HG02588 (cell line): ENCODE results near the gene CCNI.
A peak's percentile ranks its signal among the peaks of the same experiment; 100 is the strongest.

Experiments used
- ATAC-seq: cut with Tn5 transposase; IDR thresholded peaks from one replicate; pipeline ENCODE4 v1.9.1; 2021; ENCODE audit warnings: mild to moderate bottlenecking, moderate library complexity; ENCODE audit not compliant: unreplicated experiment

The CCNI gene

GRCh38 chr4:77007358-77008230 lies 68.2 kb downstream of the CCNI start:
- ATAC-seq: peak; percentile 81

- ATAC-seq: peak; percentile 10
Observed at GRCh38 chr4:77006753-77007353, 68.9 kb downstream of the CCNI start.

GRCh38 chr4:77003400-77003799 lies 72.4 kb downstream of the CCNI start:
- no peak for ATAC-seq

GRCh38 chr4:77002321-77003107 lies 73.3 kb downstream of the CCNI start:
- no peak for ATAC-seq

GRCh38 chr4:77001907-77002306 lies 73.9 kb downstream of the CCNI start:
- ATAC-seq: no peak

GRCh38 chr4:76998251-76998901 lies 77.4 kb downstream of the CCNI start:
- ATAC-seq: no peak

GRCh38 chr4:76997532-76997931 lies 78.3 kb downstream of the CCNI start:
- ATAC-seq: no peak
